Endothelial cell of umbilical vein (primary cell): Measurements from ENCODE around the gene FAM83C. TPM values are rescaled to one million over a fixed set of nuclear protein-coding genes. Genes with fewer than 3 reads are reported as not detected.

Experiments used
- BruUV-seq: library from RNA; stranded (reverse); fragments of 400-500 nt; replicated peaks from 2 replicates; lab custom pipeline; 2021; lab: Mats Ljungman, UMichigan
- CTCF ChIA-PET: fragments of 300-600, 350-600 bp; sonication (Branson Sonifier 250); formaldehyde crosslinking; loops from one replicate; lab custom pipeline; 2021; ENCODE audit warnings: antibody characterized with exemption, inconsistent platforms; lab: Charles Lee
- POLR2A ChIA-PET: fragments of 300-600, 350-600 bp; sonication (Branson Sonifier 250); formaldehyde crosslinking; loops from one replicate; lab custom pipeline; 2021; ENCODE audit warnings: antibody characterized with exemption, inconsistent platforms; lab: Charles Lee
- DNase-seq: peaks from one replicate; pipeline ENCODE4 v3.0.0-alpha.2; 2011; ENCODE audit warnings: low read depth, low spot score
- FAIRE-seq: peaks from 2 replicates; lab custom pipeline; 2011; peaks lifted over from hg19 to GRCh38; lab: Jason Lieb, UNC
- H2AFZ ChIP-seq: 2 replicates; pipeline ENCODE4 v1.6.0; 2012; ENCODE audit warnings: low read depth, low read length, control low read depth, inconsistent platforms
- H3K27ac ChIP-seq: 2 replicates; pipeline ENCODE4 v1.5.1; 2011; ENCODE audit warnings: low read depth, mild to moderate bottlenecking, control low read depth, low read length, moderate library complexity; ENCODE audit not compliant: insufficient read depth
- H3K27me3 ChIP-seq, 2 experiments: 2 replicates each; pipeline versions ENCODE4 v1.6.0 to v1.6.1; 2011; ENCODE audit warnings: low read length in 2 of 2, mixed read lengths in 1 of 2; ENCODE audit not compliant: control insufficient read depth in 2 of 2, insufficient read depth in 2 of 2
- H3K36me3 ChIP-seq, 2 experiments: 2 replicates in 1 of 2; 3 replicates in 1 of 2; pipeline ENCODE4 v1.5.1; 2011; ENCODE audit warnings: low read length in 2 of 2, mild to moderate bottlenecking in 1 of 2, moderate library complexity in 1 of 2; ENCODE audit not compliant: control insufficient read depth in 2 of 2, insufficient read depth in 2 of 2; ENCODE audit errors: extremely low read depth in 1 of 2
- H3K4me1 ChIP-seq: 3 replicates; pipeline ENCODE4 v1.5.1; 2011; ENCODE audit warnings: mild to moderate bottlenecking, low read length; ENCODE audit not compliant: control insufficient read depth, insufficient read depth; ENCODE audit errors: extremely low read depth
- H3K4me2 ChIP-seq: 2 replicates; pipeline ENCODE4 v1.6.1; 2011; ENCODE audit warnings: low read length, control low read depth, mixed read lengths; ENCODE audit not compliant: insufficient read depth
- H3K4me3 ChIP-seq, 3 experiments: fragments of 200-600 bp in 1 of 3; sonication (generic), shearing (Covaris generic) in 1 of 3; replicated peaks in 1 of 3; 2 replicates each; pipeline ENCODE4 v1.5.1; 2011 to 2016; ENCODE audit warnings: control low read depth in 3 of 3, low read length in 3 of 3, mild to moderate bottlenecking in 2 of 3, inconsistent platforms in 1 of 3, low read depth in 1 of 3, moderate library complexity in 1 of 3; ENCODE audit not compliant: insufficient read depth in 1 of 3
- H3K79me2 ChIP-seq: 2 replicates; pipeline ENCODE4 v1.6.0; 2012; ENCODE audit warnings: low read length, inconsistent platforms; ENCODE audit not compliant: control insufficient read depth, insufficient read depth
- H3K9ac ChIP-seq: replicated peaks from 2 replicates; pipeline ENCODE3; 2011; ENCODE audit warnings: low read length, control low read depth; ENCODE audit not compliant: insufficient read depth; ENCODE audit errors: extremely low read depth
- H3K9me1 ChIP-seq: replicated peaks from 3 replicates; pipeline ENCODE4 v1.6.0; 2011; ENCODE audit warnings: mild to moderate bottlenecking, low read length; ENCODE audit not compliant: control insufficient read depth, insufficient read depth; ENCODE audit errors: extremely low read depth
- H3K9me3 ChIP-seq: replicated peaks from 2 replicates; pipeline ENCODE4 v1.5.1; 2012; ENCODE audit warnings: low read length, inconsistent platforms; ENCODE audit not compliant: control insufficient read depth, insufficient read depth
- H4K20me1 ChIP-seq: replicated peaks from 2 replicates; pipeline ENCODE3; 2011; ENCODE audit warnings: mild to moderate bottlenecking, low read length; ENCODE audit not compliant: control insufficient read depth, insufficient read depth; ENCODE audit errors: extremely low read depth
- CTCF ChIP-seq, 2 donors: IDR thresholded peaks; 1 replicate in 1 of 2; 2 replicates in 1 of 2; pipeline ENCODE4 v1.5.1; 2011; ENCODE audit warnings: low read length in 2 of 2, mild to moderate bottlenecking in 2 of 2, moderate library complexity in 2 of 2, control low read depth in 1 of 2, inconsistent platforms in 1 of 2, low read depth in 1 of 2; ENCODE audit not compliant: insufficient read depth in 1 of 2; ENCODE audit errors: extremely low read depth in 1 of 2
- EZH2 ChIP-seq: IDR thresholded peaks from 2 replicates; pipeline ENCODE4 v1.6.1; 2012; ENCODE audit warnings: borderline replicate concordance, low read depth, mild to moderate bottlenecking, moderate library complexity, low read length, inconsistent platforms; ENCODE audit not compliant: severe bottlenecking
- FOS ChIP-seq: IDR thresholded peaks from 2 replicates; pipeline ENCODE4 v1.6.1; 2011; ENCODE audit warnings: mild to moderate bottlenecking, low read length, moderate library complexity, borderline replicate concordance; ENCODE audit not compliant: insufficient read depth
- GATA2 ChIP-seq: IDR thresholded peaks from 2 replicates; pipeline ENCODE4 v1.7.0; 2011; ENCODE audit warnings: low read depth, mild to moderate bottlenecking, moderate library complexity, mixed read lengths, low read length; ENCODE audit not compliant: insufficient read length, insufficient read depth
- JUN ChIP-seq: IDR thresholded peaks from 2 replicates; pipeline ENCODE4 v1.6.1; 2011; ENCODE audit warnings: borderline replicate concordance, low read depth; ENCODE audit not compliant: insufficient read length, insufficient read depth
- MAX ChIP-seq: IDR thresholded peaks from 2 replicates; pipeline ENCODE4 v1.6.1; 2011; ENCODE audit not compliant: insufficient read depth, insufficient read length
- MYC ChIP-seq: IDR thresholded peaks from one replicate; pipeline ENCODE4 v1.6.1; 2011; ENCODE audit warnings: mild to moderate bottlenecking, low read depth, low read length
- POLR2A ChIP-seq: IDR thresholded peaks from 2 replicates; pipeline ENCODE4 v1.6.1; 2012; ENCODE audit warnings: low read depth, mild to moderate bottlenecking, control low read depth, low read length
- POLR2AphosphoS5 ChIP-seq: IDR thresholded peaks from 2 replicates; pipeline ENCODE4 v1.6.1; 2012; ENCODE audit warnings: low read depth, mild to moderate bottlenecking, control low read depth, low read length, moderate library complexity; ENCODE audit not compliant: insufficient read depth
- dilution Hi-C: fragments of 300-500 bp; cut with MboI; formaldehyde crosslinking; loops from one replicate; pipeline ENCODE4 v1.15.0; 2019; ENCODE audit warnings: low sequenced_read_pairs; ENCODE audit not compliant: extremely low pct_ligation_motif_present
- intact Hi-C: fragments of 100-400 bp; cut with micrococcal nuclease; formaldehyde crosslinking; loops from one replicate; pipeline ENCODE4 v1.10.0; 2022
- polyA plus RNA-seq, 4 experiments: library from polyadenylated mRNA; depleted of rRNA in 3 of 4; stranded (reverse) in 3 of 4; unstranded in 1 of 4; fragments of >200 nt; gene quantifications; 2 replicates each; pipeline versions ENCODE4 v1.2.1 to v1.2.3, GENCODE V29; 2011 to 2012; ENCODE audit warnings: missing spikeins in 1 of 4
- total RNA-seq: library from RNA; stranded (reverse); gene quantifications from 2 replicates; pipeline ENCODE4 v1.2.3, GENCODE V29; 2021

The FAM83C gene
- total and polyA plus RNA-seq, 2 donors (not counting 3 experiments of a cell fraction or from before 2014, with no cell fraction given) = not detected

GRCh38 chr20:35320396-35321126, 28.3 kb upstream of the FAM83C start:
- dilution Hi-C loops (no loop called here), intact Hi-C loops (no loop called here)
- H4K20me1 ChIP-seq = no peaks in the 10 kb centered on the region
- H3K9ac ChIP-seq = no peak overlapping the region
- H3K27me3 ChIP-seq = no peaks in the 10 kb centered on the region
- FAIRE-seq (no peak), DNase-seq (no peak)
- BruUV-seq = no TSS peak
- H3K4me3 ChIP-seq = no peak overlapping the region
- no peaks in the 10 kb centered on the region for H3K36me3 ChIP-seq
- ChIA-PET POLR2A (interaction anchor here (0.5 kb wide), 1 partner anchor 92 kb away, joined by 3 read pairs; no protein-coding TSS in a partner anchor), CTCF (interaction anchor here (0.7 to 6.7 kb wide), 3 partner anchors 9 to 15 kb away, joined by 3 to 83 read pairs (median 10); no protein-coding TSS in a partner anchor)
- H3K9me1 ChIP-seq = no peaks in the 10 kb centered on the region
- TF ChIP-seq MYC = no peak
- no peak for TF ChIP-seq POLR2AphosphoS5
- no peak for TF ChIP-seq FOS
- H3K27ac ChIP-seq = no peak overlapping the region
- H3K4me2 ChIP-seq = no peak overlapping the region
- peaks cover 43% of the 10 kb centered on the region for H3K4me1 ChIP-seq
- H2AFZ ChIP-seq = no peak overlapping the region
- H3K79me2 ChIP-seq = no peaks in the 10 kb centered on the region
- H3K9me3 ChIP-seq = no peaks in the 10 kb centered on the region

- Histone ChIP-seq H2AFZ (no peak overlapping the region), H3K9me1 (no peaks in the 10 kb centered on the region), H3K4me1 (peaks cover 43% of the 10 kb centered on the region), H3K27me3 (no peaks in the 10 kb centered on the region), H3K36me3 (no peaks in the 10 kb centered on the region), H3K4me3 (no peak overlapping the region), H3K27ac (peak overlapping the region; percentile 74), H3K9ac (no peak overlapping the region), H4K20me1 (no peaks in the 10 kb centered on the region), H3K79me2 (no peaks in the 10 kb centered on the region), H3K4me2 (no peak overlapping the region), H3K9me3 (no peaks in the 10 kb centered on the region)
- DNase-seq (no peak), FAIRE-seq (no peak)
- POLR2A ChIA-PET = interaction anchor here (0.5 kb wide), 1 partner anchor 92 kb away, joined by 3 read pairs; no protein-coding TSS in a partner anchor
- dilution Hi-C loops (no loop called here), intact Hi-C loops (no loop called here)
- CTCF ChIA-PET = interaction anchor here (1.7 to 6.7 kb wide), 2 partner anchors 10 to 14 kb away, joined by 10 to 83 read pairs; no protein-coding TSS in a partner anchor
- no peak for TF ChIP-seq GATA2
- TF ChIP-seq CTCF (IDR thresholded peaks at IDR 0.05; ENCODE audit: extremely low read depth in 1 of 2, insufficient read depth in 1 of 2, low read depth in 1 of 2, low read length in 2 of 2) = no peak
- TF ChIP-seq FOS = no peak
- no peak for TF ChIP-seq MYC
- TF ChIP-seq MAX = no peak
- TF ChIP-seq EZH2 = no peak
- TF ChIP-seq POLR2A = no peak
- TF ChIP-seq JUN = no peak
- TF ChIP-seq POLR2AphosphoS5 = no peak
- no TSS peak for BruUV-seq
Measured at GRCh38 chr20:35319871-35320197, 27.6 kb upstream of the FAM83C start.
